COLO668 (cell line): ENCODE data around the gene TNC.

Experiments
- DNase-seq: peaks from one replicate; lab custom pipeline; 2025; ENCODE audit not compliant: unreplicated experiment; lab: John Stamatoyannopoulos, UW

The TNC gene

GRCh38 chr9:115058175-115058574 lies 59.8 kb downstream of the TNC start:
- no peak for DNase-seq

- DNase-seq: no peak
Observed at GRCh38 chr9:115057559-115057958, 60.4 kb downstream of the TNC start.

GRCh38 chr9:115050002-115050490 lies 67.9 kb downstream of the TNC start:
- DNase-seq: no peak

- DNase-seq: no peak
Observed at GRCh38 chr9:115046824-115047223, 71.1 kb downstream of the TNC start.

- no peak for DNase-seq
Observed at GRCh38 chr9:115046199-115046598, 71.8 kb downstream of the TNC start.

- no peak for DNase-seq
Observed at GRCh38 chr9:115043632-115044031, 74.3 kb downstream of the TNC start.

GRCh38 chr9:115042781-115043509 lies 75.0 kb downstream of the TNC start:
- no peak for DNase-seq

- no peak for DNase-seq
Observed at GRCh38 chr9:115039516-115040120, 78.3 kb downstream of the TNC start.

- DNase-seq: no peak
Observed at GRCh38 chr9:115038178-115038577, 79.8 kb downstream of the TNC start.

GRCh38 chr9:115036691-115037090 lies 81.3 kb downstream of the TNC start:
- no peak for DNase-seq

- no peak for DNase-seq
Observed at GRCh38 chr9:115035841-115036612, 81.9 kb downstream of the TNC start.

GRCh38 chr9:115034801-115035200 lies 83.2 kb downstream of the TNC start:
- DNase-seq: no peak

- no peak for DNase-seq
Observed at GRCh38 chr9:115033800-115034199, 84.2 kb downstream of the TNC start.

GRCh38 chr9:115032296-115032695 lies 85.7 kb downstream of the TNC start:
- DNase-seq: no peak

GRCh38 chr9:115030006-115030405 lies 88.0 kb downstream of the TNC start:
- no peak for DNase-seq

- DNase-seq: no peak
Observed at GRCh38 chr9:115025721-115026120, 92.2 kb downstream of the TNC start.

GRCh38 chr9:115024925-115025535 lies 92.9 kb downstream of the TNC start:
- no peak for DNase-seq

GRCh38 chr9:115022760-115023434 lies 95.1 kb downstream of the TNC start:
- DNase-seq: no peak

- DNase-seq: no peak
Observed at GRCh38 chr9:115018547-115019435, 99.2 kb downstream of the TNC start.

GRCh38 chr9:115016344-115016743 lies 101.6 kb downstream of the TNC start:
- DNase-seq: no peak
